ENCODE measurements around the gene DGKQ.

DNA sequence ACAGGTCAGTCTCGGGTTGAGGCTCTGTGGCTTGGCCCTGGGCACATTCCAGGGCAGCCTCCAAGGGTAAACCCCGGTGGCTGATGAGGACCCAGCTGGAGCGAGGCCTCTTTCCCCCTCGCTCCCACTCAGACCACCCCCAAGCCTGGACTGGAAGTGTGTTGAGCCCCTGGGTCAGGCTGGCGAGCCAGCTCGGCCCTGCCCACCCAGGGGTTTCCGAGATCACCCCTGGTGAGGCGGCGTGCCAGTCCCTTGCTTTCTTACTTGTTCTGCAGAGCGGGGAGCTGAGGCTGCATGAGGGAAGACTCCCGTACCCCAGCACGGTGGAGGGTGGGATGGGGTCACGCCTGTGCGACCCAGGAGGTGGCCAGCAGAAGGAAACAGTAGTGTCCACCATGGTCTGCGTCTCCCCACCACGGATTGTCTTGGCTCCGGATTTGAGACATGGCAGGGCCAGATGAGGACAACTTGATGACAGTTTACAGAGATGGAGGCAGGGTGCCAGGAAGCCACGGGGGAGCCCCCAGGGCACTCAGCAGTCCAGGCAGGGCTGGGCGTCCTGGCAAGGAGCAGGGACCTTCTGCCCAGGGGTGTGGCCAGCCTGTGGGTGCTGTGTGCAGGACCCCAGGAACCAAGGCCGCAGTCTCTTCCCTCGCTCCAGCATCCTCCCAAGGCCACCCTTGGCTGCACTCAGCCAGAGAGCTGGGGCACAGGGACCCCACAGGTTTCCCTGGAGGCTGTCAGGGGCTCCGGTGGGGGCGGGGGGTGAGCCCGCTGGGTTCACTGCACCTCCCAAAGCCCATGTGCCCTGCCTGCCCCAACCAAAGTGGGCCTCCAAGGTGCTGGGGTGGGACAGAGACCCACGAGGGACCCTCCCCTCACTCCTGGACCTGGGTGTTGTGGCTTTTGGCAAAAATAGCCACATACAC is 31.5 kb upstream of the DGKQ start:
- no peak for TF ChIP-seq BRCA1 (IDR thresholded peaks at IDR 0.05)
- TF ChIP-seq BRCA1 (CRISPR knock-in tag; IDR thresholded peaks at IDR 0.05): no peak
- no peak for TF ChIP-seq MECOM (CRISPR knock-in tag; IDR thresholded peaks at IDR 0.05)
- TF ChIP-seq FOSL1 (tag; conservative IDR thresholded peaks at IDR 0.05): no peak
- no peak for TF ChIP-seq ZBTB11 (CRISPR knock-in tag; IDR thresholded peaks at IDR 0.05)
- TF ChIP-seq, protein P1, sequence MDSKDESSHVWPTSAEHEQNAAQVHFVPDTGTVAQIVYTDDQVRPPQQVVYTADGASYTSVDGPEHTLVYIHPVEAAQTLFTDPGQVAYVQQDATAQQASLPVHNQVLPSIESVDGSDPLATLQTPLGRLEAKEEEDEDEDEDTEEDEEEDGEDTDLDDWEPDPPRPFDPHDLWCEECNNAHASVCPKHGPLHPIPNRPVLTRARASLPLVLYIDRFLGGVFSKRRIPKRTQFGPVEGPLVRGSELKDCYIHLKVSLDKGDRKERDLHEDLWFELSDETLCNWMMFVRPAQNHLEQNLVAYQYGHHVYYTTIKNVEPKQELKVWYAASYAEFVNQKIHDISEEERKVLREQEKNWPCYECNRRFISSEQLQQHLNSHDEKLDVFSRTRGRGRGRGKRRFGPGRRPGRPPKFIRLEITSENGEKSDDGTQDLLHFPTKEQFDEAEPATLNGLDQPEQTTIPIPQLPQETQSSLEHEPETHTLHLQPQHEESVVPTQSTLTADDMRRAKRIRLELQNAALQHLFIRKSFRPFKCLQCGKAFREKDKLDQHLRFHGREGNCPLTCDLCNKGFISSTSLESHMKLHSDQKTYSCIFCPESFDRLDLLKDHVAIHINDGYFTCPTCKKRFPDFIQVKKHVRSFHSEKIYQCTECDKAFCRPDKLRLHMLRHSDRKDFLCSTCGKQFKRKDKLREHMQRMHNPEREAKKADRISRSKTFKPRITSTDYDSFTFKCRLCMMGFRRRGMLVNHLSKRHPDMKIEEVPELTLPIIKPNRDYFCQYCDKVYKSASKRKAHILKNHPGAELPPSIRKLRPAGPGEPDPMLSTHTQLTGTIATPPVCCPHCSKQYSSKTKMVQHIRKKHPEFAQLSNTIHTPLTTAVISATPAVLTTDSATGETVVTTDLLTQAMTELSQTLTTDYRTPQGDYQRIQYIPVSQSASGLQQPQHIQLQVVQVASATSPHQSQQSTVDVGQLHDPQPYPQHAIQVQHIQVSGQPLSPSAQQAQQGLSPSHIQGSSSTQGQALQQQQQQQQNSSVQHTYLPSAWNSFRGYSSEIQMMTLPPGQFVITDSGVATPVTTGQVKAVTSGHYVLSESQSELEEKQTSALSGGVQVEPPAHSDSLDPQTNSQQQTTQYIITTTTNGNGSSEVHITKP (IDR thresholded peaks at IDR 0.05; ENCODE audit: partially characterized antibody): no peak
- TF ChIP-seq REST (IDR thresholded peaks at IDR 0.05; ENCODE audit: borderline replicate concordance): no peak
- no peak for TF ChIP-seq REST (CRISPR knock-in tag; IDR thresholded peaks at IDR 0.05; ENCODE audit: low read depth)
- TF ChIP-seq ZNF165 (CRISPR knock-in tag; IDR thresholded peaks at IDR 0.05; ENCODE audit: borderline replicate concordance): no peak
- no peak for TF ChIP-seq ZNF316 (IDR thresholded peaks at IDR 0.05)
- no peak for TF ChIP-seq TEAD2 (tag; IDR thresholded peaks at IDR 0.05)
- TF ChIP-seq ZC3H8 (IDR thresholded peaks at IDR 0.05): no peak
- no peak for TF ChIP-seq POLR2AphosphoS5 (IDR thresholded peaks at IDR 0.05; ENCODE audit: control insufficient read depth, insufficient read depth, low read depth, low read length)
